Measurements from ENCODE around the gene ZFP36L2. TPM values are rescaled to one million over a fixed set of nuclear protein-coding genes. Genes with fewer than 3 reads are reported as not detected.

ZFP36L2 gene
- total and polyA plus RNA-seq, 9 of the 15 experiments (the other 6 are each of a cell fraction or from before 2014, with no cell fraction given) = 4.1 to 60.6 (median 20.3) TPM

GRCh38 chr2:43190311-43191052 is 35.9 kb downstream of the ZFP36L2 start (continued):
- no peak for TF ChIP-seq USF1 (CRISPR knock-in tag; IDR thresholded peaks at IDR 0.05)
- TF ChIP-seq ZNF655 (CRISPR knock-in tag; IDR thresholded peaks at IDR 0.05) = no peak
- TF ChIP-seq ZBTB40 (IDR thresholded peaks at IDR 0.05) = no peak
- no peak for TF ChIP-seq ZBTB40 (CRISPR knock-in tag; IDR thresholded peaks at IDR 0.05)
- TF ChIP-seq SREBF2 (CRISPR knock-in tag; IDR thresholded peaks at IDR 0.05) = no peak
- no peak for TF ChIP-seq THAP7 (CRISPR knock-in tag; IDR thresholded peaks at IDR 0.05)
- TF ChIP-seq BRCA1 (IDR thresholded peaks at IDR 0.05) = no peak
- no peak for TF ChIP-seq BRCA1 (CRISPR knock-in tag; IDR thresholded peaks at IDR 0.05)
- 0 out of 4 replicates have a peak, but pooled peaks of 1 of the 2 experiments have one; percentile 61 for TF ChIP-seq NONO (IDR thresholded peaks at IDR 0.05; ENCODE audit: low read depth in 2 of 2, low read length in 1 of 2)
- TF ChIP-seq ZNF589 (CRISPR knock-in tag; IDR thresholded peaks at IDR 0.05; ENCODE audit: low read depth) = no peak
- peak; percentile 35; the same call in 1 of the 2 replicates for TF ChIP-seq ZNF766 (CRISPR knock-in tag; conservative IDR thresholded peaks at IDR 0.05)
- no peak for TF ChIP-seq TAF7 (tag; IDR thresholded peaks at IDR 0.05)
- peak; percentile 44 for TF ChIP-seq SMARCB1 (IDR thresholded peaks at IDR 0.05; ENCODE audit: insufficient read length, low read depth)
- no peak for TF ChIP-seq TOE1 (IDR thresholded peaks at IDR 0.05; ENCODE audit: borderline replicate concordance)
- no peak for TF ChIP-seq TOE1 (CRISPR knock-in tag; IDR thresholded peaks at IDR 0.05; ENCODE audit: borderline replicate concordance, low read depth)
- no peak for TF ChIP-seq NRF1 (conservative IDR thresholded peaks at IDR 0.05 in 1 of 2, IDR thresholded peaks at IDR 0.05 in 1 of 2)

Measured in K562 (cell line).